HG03460 (cell line): Measurements from ENCODE around the gene VWA7.
"Not testable (repeated sequence)": the region's sequence is repeated elsewhere in the genome, so short reads cannot be mapped to it uniquely, and the experiment has no call there.

Experiments used
- ATAC-seq: cut with Tn5 transposase; IDR thresholded peaks from one replicate; pipeline ENCODE4 v1.9.1; 2021; ENCODE audit not compliant: unreplicated experiment

VWA7 gene, protein sequence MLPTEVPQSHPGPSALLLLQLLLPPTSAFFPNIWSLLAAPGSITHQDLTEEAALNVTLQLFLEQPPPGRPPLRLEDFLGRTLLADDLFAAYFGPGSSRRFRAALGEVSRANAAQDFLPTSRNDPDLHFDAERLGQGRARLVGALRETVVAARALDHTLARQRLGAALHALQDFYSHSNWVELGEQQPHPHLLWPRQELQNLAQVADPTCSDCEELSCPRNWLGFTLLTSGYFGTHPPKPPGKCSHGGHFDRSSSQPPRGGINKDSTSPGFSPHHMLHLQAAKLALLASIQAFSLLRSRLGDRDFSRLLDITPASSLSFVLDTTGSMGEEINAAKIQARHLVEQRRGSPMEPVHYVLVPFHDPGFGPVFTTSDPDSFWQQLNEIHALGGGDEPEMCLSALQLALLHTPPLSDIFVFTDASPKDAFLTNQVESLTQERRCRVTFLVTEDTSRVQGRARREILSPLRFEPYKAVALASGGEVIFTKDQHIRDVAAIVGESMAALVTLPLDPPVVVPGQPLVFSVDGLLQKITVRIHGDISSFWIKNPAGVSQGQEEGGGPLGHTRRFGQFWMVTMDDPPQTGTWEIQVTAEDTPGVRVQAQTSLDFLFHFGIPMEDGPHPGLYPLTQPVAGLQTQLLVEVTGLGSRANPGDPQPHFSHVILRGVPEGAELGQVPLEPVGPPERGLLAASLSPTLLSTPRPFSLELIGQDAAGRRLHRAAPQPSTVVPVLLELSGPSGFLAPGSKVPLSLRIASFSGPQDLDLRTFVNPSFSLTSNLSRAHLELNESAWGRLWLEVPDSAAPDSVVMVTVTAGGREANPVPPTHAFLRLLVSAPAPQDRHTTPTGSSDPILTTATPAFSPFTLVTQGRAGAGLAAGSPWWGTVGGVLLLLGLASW

GRCh38 chr6:31776989-31777666 is at the start of gene VWA7:
TSS of gene VWA7 (minus strand) at chr6:31777328. CDS start at chr6:31776779, 549 bp downstream.
- peak; percentile 72 for ATAC-seq

- no peak for ATAC-seq
These were observed 49.7 kb upstream of the VWA7 start for GRCh38 chr6:31826793-31827285.

- ATAC-seq: no peak
These were observed 48.4 kb upstream of the VWA7 start for GRCh38 chr6:31825553-31825952.

GRCh38 chr6:31823592-31824196 is 46.6 kb upstream of the VWA7 start:
- ATAC-seq: not testable (repeated sequence)

DNA sequence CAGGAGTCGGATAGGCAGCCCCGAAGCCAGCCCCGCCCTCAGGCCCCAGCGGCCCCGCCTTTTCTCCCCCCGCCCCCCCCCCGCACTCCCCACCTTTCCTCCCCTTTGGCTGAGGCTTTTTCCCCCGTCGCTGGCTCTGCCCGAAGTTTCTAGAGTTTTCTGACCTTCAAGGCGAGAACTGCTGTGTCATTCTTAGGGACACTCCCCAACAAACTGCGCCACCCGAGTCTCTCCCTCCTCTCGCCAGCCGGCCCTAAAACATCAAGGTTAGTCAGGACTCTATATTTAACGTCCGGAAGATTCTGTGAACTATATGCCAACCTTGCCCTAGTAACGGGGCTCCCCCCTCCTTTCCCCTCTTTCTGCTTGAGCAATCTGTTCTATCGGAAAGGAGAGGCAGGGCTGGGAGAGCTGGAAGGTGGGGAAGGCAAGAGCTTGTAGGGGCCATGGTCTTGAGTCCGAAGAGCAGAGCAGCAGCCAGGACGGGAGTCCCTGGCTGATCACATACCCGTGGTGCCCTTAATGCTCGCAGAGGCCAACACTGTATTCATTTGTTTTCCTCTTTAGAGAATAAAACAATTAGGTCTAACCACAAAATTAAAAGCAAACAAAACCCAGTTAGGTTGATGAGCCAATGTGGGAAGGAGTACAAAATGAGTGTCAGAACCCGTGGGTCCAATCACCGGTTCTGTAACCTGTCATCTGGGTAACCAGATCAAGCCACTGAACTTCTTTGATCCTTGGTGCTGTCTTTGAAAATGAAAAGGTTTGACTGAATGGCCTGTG is 45.1 kb upstream of the VWA7 start:
- ATAC-seq: no peak

GRCh38 chr6:31821301-31822035 is 44.3 kb upstream of the VWA7 start:
- ATAC-seq: no peak

- not testable (repeated sequence) for ATAC-seq
These were observed 43.3 kb upstream of the VWA7 start for GRCh38 chr6:31820399-31820798.

DNA sequence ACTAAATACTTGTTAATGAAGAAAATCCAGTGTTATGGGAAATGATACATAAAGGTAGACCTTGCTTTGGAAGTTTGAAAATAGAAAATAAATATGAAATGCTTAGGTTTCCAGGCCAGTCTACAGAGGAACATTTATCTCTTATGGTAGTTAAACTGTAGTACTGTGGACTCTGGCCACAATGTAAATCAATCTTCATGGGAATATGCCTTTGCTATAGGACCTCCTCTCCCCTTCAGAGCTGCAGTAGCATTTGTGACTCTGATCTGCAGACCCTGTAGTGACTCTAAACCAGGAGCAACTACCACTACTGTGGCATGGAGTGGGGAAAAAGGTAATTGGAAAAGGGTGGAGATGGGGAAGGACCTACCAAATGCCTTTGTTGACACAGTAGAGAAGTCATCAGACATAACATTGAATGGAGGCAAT is 42.8 kb upstream of the VWA7 start:
- no peak for ATAC-seq

GRCh38 chr6:31817929-31818511 is 40.9 kb upstream of the VWA7 start:
- not testable (repeated sequence) for ATAC-seq

DNA sequence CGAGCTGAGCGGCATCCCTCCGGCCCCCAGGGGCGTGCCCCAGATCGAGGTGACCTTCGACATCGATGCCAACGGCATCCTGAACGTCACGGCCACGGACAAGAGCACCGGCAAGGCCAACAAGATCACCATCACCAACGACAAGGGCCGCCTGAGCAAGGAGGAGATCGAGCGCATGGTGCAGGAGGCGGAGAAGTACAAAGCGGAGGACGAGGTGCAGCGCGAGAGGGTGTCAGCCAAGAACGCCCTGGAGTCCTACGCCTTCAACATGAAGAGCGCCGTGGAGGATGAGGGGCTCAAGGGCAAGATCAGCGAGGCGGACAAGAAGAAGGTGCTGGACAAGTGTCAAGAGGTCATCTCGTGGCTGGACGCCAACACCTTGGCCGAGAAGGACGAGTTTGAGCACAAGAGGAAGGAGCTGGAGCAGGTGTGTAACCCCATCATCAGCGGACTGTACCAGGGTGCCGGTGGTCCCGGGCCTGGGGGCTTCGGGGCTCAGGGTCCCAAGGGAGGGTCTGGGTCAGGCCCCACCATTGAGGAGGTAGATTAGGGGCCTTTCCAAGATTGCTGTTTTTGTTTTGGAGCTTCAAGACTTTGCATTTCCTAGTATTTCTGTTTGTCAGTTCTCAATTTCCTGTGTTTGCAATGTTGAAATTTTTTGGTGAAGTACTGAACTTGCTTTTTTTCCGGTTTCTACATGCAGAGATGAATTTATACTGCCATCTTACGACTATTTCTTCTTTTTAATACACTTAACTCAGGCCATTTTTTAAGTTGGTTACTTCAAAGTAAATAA is 40.2 kb upstream of the VWA7 start:
- ATAC-seq: not testable (repeated sequence)

DNA sequence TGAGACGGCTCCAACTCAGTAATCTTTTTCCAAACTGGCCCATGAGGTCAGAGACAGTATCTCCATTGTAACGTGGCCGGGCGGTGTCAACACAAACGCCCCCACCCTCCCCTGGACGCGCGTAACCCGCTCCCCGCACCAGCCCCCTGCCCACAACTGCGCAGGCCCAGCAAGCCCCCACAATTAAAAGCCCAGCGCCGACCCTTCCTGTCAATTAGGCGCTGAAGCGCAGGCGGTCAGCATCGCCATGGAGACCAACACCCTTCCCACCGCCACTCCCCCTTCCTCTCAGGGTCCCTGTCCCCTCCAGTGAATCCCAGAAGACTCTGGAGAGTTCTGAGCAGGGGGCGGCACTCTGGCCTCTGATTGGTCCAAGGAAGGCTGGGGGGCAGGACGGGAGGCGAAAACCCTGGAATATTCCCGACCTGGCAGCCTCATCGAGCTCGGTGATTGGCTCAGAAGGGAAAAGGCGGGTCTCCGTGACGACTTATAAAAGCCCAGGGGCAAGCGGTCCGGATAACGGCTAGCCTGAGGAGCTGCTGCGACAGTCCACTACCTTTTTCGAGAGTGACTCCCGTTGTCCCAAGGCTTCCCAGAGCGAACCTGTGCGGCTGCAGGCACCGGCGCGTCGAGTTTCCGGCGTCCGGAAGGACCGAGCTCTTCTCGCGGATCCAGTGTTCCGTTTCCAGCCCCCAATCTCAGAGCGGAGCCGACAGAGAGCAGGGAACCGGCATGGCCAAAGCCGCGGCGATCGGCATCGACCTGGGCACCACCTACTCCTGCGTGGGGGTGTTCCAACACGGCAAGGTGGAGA is 38.1 kb upstream of the VWA7 start, which contains the start of the genes HSPA1A and HSPA1L:
Gene HSPA1A, plus strand, starts transcription at position 519 of the 814 bp plus-strand sequence. Its CDS starts 214 bp downstream, at position 733.
Gene HSPA1L, minus strand, starts transcription at position 259 of the 814 bp plus-strand sequence. CDS start 3,311 bp downstream, outside the sequence.
- ATAC-seq: peak; percentile 39

DNA sequence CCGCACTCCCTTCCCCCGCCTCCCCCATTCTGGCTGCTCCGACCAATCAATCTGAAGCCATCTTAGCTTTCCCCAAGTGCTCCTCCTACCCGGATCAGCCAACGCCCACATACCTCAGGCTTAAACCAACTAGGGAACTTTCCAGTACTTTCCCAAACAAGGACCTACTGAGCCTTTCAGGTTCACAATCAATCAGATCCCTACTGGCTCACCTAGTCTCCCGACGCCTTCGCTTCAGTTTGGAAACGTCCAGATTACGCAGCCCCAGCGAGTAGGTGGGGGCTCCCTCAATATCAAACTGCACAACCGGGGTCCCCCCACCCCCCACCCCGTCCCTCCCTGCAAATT is 37.5 kb upstream of the VWA7 start:
- no peak for ATAC-seq

DNA sequence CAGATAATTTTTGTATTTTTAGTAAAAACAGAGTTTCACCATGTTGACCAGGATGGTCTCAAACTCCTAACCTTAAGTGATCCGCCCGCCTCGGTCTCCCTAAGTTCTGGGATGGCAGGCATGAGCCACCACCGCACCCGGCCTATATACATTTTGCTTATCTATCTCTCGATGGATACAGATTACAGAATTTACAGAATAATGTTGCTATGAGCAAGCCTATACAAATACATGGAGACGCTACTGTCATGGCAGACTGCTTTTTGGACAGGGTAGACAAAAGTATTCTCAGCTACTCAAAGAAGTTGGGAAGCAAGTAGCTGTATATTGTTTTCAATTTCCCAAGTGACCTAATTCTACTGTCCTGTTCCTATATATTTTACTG is 36.3 kb upstream of the VWA7 start:
- no peak for ATAC-seq

GRCh38 chr6:31811645-31812044 is 34.5 kb upstream of the VWA7 start:
- ATAC-seq: no peak

GRCh38 chr6:31808599-31808998 is 31.5 kb upstream of the VWA7 start:
- not testable (repeated sequence) for ATAC-seq

DNA sequence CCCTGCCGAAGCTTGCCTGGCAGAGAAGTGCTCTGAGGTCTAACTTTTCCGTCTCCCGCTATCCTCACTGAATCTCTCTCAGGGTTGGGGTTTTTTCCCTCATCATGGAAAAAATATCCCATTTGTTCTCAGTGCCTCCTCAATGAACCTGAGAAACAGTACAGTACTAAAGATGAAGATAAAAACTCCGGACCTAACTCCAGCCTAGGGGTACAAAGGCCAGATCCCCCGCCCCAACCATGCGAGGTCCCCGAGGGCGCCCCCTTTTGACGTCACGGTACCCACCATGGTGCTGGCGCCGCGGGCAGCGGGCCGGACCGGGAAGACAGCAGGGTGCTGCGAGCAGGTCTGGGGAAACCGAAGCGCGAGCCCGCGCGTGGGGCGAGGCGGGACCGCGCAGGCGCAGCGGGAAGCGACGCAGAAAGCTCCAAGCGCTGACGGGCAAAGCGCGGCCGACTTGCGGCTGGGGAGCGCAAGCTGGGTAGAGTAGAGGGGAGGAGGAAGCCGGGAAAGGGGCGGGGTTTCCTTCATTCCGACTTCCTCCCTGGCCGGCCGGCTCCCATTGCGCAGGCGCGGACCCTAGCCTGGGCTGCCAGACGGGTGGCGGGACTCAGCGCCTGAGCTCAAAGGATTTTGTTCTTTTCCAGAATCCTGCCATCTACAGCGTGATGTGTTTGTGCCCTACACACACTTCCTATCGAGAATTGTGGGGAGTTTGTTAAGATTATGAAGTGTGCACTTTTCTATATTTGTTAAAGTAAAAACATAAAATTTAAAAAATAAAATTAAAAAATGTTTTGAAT is 29.5 kb upstream of the VWA7 start, which contains the start of gene LSM2:
Gene LSM2, minus strand, starts transcription at position 497 of the 803 bp plus-strand sequence. Its CDS starts 209 bp downstream, at position 288.
- peak; percentile 76 for ATAC-seq
